ENCODE measurements around the gene IGF2R.

DNA sequence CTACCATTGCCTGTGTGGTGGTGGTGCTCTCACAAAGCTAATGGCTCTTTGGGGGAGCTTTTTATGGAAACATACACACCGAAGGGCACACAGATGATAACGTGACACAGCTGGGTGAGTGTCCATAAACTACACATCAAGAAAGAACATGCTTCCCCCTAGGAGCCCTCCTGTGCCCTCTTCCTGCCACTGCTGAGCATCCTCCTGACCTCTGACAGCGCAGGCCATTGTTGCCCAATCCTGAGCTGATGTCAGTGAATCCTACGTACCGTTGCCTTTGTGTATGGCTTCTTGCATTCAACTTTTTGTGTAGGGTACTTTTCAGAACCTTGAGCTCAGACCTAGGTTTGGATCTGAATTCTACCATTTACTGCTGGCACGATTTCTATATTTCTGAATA, 86.9 kb downstream of the IGF2R start:
- TF ChIP-seq, protein P1, sequence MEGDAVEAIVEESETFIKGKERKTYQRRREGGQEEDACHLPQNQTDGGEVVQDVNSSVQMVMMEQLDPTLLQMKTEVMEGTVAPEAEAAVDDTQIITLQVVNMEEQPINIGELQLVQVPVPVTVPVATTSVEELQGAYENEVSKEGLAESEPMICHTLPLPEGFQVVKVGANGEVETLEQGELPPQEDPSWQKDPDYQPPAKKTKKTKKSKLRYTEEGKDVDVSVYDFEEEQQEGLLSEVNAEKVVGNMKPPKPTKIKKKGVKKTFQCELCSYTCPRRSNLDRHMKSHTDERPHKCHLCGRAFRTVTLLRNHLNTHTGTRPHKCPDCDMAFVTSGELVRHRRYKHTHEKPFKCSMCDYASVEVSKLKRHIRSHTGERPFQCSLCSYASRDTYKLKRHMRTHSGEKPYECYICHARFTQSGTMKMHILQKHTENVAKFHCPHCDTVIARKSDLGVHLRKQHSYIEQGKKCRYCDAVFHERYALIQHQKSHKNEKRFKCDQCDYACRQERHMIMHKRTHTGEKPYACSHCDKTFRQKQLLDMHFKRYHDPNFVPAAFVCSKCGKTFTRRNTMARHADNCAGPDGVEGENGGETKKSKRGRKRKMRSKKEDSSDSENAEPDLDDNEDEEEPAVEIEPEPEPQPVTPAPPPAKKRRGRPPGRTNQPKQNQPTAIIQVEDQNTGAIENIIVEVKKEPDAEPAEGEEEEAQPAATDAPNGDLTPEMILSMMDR (conservative IDR thresholded peaks at IDR 0.05; ENCODE audit: low read depth, low read length): no peak
- TF ChIP-seq EZH2 (IDR thresholded peaks at IDR 0.05; ENCODE audit: low read length, unreplicated experiment) (no peak), EZH2phosphoT487 (IDR thresholded peaks at IDR 0.05; ENCODE audit: borderline replicate concordance, low read length) (no peak)
